AG04449 (cell line): ENCODE results near the gene FBXW11.

Experiments used
- CTCF ChIA-PET: fragments of 350-600 bp; formaldehyde crosslinking; extraction: SDS; loops from one replicate; lab custom pipeline; 2021; ENCODE audit warnings: antibody characterized with exemption; lab: Yijun Ruan, JAX
- POLR2A ChIA-PET: fragments of 400-600, 350-600 bp; formaldehyde crosslinking; extraction: SDS; loops from one replicate; lab custom pipeline; 2020; ENCODE audit warnings: antibody characterized with exemption, inconsistent platforms; lab: Yijun Ruan, JAX
- DNase-seq: peaks from one replicate; pipeline ENCODE4 v3.0.0-alpha.2; 2010; ENCODE audit warnings: low read depth, low spot score
- H3K4me3 ChIP-seq: 2 replicates; pipeline ENCODE4 v1.5.1; 2011; ENCODE audit warnings: low read depth, mild to moderate bottlenecking, control low read depth, low read length
- TF ChIP-seq, protein P1 (sequence below): IDR thresholded peaks from one replicate; pipeline ENCODE4 v1.5.1; 2011; ENCODE audit warnings: mild to moderate bottlenecking, moderate library complexity, low read length, control low read depth, inconsistent platforms; ENCODE audit not compliant: insufficient read depth; ENCODE audit errors: missing control alignments

FBXW11 gene

DNA sequence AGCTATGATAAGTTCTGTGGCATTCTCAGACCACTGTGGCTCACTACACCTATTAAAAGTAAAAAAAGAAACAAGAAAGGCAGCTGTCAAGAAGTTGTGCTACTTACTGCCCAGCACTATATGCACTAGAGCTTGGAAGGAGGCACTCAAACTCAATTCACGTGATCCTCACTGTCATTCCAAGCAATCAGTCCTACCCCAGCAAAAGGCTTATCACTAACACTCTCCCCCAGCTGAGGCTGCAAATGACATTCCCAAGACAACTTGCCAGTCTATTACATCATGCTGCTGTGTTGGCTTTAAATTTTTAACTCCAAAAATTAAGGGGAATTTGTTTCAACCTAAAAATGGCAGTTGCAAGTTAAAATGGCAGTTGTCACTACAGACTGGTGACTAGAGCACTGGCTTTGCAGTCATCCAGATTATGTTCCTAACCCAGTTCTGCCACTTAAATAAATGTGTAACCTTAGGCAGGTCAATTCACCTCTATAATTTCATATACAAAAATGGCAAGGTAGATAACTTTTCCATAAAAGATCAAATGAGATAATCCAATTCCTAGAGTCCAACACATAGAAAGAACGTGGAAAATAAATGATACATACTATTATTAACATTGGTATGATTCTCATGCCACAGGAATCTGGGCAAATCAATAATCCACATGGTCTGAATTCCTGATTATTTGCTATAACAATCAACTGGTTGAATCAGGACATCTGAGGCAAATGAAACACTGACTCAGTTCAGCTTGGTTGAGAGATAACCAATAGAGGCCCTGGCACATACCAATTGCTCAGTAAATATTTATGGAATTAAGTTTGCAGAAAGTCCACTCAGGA, 52.4 kb downstream of the FBXW11 start:
- DNase-seq, result peak; percentile 38
- POLR2A ChIA-PET, result no interaction called here
- CTCF ChIA-PET, result interaction anchor here (0.9 to 1.6 kb wide), 4 partner anchors 9 to 329 kb away, joined by 3 to 4 read pairs (median 4); no protein-coding TSS in a partner anchor
- H3K4me3 ChIP-seq, result no peak overlapping the region
- TF ChIP-seq, protein P1, sequence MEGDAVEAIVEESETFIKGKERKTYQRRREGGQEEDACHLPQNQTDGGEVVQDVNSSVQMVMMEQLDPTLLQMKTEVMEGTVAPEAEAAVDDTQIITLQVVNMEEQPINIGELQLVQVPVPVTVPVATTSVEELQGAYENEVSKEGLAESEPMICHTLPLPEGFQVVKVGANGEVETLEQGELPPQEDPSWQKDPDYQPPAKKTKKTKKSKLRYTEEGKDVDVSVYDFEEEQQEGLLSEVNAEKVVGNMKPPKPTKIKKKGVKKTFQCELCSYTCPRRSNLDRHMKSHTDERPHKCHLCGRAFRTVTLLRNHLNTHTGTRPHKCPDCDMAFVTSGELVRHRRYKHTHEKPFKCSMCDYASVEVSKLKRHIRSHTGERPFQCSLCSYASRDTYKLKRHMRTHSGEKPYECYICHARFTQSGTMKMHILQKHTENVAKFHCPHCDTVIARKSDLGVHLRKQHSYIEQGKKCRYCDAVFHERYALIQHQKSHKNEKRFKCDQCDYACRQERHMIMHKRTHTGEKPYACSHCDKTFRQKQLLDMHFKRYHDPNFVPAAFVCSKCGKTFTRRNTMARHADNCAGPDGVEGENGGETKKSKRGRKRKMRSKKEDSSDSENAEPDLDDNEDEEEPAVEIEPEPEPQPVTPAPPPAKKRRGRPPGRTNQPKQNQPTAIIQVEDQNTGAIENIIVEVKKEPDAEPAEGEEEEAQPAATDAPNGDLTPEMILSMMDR, result no peak

DNA sequence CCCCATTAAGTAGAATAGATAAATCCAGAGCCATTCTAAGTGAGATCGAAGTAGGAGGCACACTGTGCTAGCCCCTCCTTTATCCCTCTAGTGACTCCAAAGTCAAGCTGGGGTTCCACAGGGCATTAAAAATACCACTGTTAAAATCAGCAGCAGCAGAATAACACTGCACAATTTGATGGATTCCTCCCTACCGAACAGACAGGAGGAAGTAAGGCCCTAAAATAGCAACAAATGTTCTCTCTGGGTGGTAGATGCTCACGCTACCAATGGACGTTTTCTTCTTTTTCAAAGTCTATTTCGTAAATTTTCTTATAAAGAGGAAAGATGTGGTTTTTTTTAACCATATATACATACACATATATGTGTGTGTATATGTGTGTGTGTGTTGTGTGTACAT, 54.4 kb downstream of the FBXW11 start:
- no peak overlapping the region for H3K4me3 ChIP-seq
- ChIA-PET POLR2A (interaction anchor here (1.4 kb wide), 1 partner anchor 55 kb away, joined by 4 read pairs; the partner anchor contains the start of gene FBXW11), CTCF (interaction anchor here (0.9 to 1.8 kb wide), 3 partner anchors 23 to 40 kb away, joined by 3 to 6 read pairs (median 4); no protein-coding TSS in a partner anchor)
- TF ChIP-seq, protein P1, result no peak
- DNase-seq, result no peak

DNA sequence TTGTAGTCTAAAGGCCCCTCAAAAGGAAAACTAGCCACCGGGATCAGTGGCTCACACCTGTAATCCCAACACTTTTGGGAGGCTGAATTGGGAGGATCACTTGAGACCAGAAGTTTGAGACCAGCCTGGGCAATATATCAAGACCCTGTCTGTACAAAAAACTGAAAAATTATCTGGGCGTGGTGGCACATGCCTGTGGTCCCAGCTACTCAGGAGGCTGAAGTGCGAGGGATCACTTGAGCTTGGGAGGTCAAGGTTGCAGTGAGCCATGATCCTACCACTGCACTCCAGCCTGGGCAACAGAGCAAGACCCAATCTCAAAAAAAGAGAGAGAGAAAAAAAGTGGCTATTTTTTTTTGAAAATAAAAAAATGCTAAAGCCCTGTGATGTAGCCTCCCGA, 55.2 kb downstream of the FBXW11 start:
- no peak overlapping the region for H3K4me3 ChIP-seq
- TF ChIP-seq, protein P1, result no peak
- ChIA-PET CTCF (interaction anchor here (0.9 to 1.8 kb wide), 2 partner anchors 22 to 39 kb away, joined by 3 to 6 read pairs; no protein-coding TSS in a partner anchor), POLR2A (interaction anchor here (1.4 kb wide), 1 partner anchor 55 kb away, joined by 4 read pairs; the partner anchor contains the start of gene FBXW11)
- DNase-seq, result no peak

DNA sequence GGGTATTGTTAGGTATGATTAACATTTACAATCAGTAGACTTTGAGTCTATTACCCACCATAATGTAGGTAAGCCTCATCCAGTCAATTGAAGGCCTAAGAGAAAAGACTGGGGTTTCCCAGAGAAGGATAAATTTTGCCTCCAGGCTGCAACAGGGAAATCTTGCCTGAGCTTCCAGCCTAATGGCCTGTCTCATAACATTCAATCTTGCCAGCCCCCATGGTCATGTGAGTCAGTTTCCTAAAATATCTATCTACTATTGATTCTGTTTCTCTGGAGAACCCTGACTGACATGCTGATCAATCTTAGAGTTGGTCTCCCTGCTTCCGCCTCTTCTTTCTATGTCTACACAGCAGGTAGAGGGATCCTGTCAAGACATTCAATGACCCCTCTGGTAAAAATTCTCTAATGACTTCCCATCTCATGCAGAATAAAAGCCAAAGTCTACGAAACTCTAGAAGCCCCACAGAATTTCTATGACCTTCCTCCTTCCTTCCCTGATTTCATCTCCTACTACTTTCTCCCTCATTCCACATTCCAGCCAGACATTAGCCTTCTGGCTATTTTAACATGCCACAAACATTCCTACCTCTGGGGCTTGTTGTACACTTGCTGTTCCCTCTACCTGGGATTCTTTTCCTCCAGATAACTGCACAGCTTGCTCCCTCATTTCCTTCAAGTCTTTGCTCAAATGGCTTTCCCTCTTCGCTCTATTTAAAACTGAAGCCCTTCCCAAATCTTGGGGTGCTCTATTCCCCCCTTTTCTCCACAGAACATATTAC, 60.2 kb downstream of the FBXW11 start:
- no peak overlapping the region for H3K4me3 ChIP-seq
- no peak for DNase-seq
- TF ChIP-seq, protein P1, result no peak
- ChIA-PET CTCF (interaction anchor here (0.5 to 1.7 kb wide), 3 partner anchors 12 to 534 kb away, joined by 3 to 6 read pairs (median 4); no protein-coding TSS in a partner anchor), POLR2A (no interaction called here)

DNA sequence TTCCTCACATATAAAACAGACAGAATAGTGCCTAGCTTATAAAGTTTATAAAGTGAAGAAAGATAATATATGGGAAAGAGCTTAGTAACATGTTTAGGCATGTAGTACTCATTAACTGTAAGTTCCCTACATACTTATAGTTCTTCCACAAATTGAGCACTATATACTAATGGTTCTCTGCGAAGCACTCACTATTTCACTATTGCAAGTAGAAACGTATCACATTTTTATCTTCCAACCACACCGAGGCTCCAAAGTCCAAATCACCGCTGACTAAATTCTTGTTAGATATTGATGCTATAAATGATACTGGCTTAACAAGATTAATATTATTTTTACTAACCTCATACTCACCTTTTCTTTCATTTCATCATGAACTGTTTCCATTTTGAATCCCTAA, 61.0 kb downstream of the FBXW11 start:
- TF ChIP-seq, protein P1, result no peak
- ChIA-PET POLR2A (no interaction called here), CTCF (interaction anchor here (1.1 to 2.6 kb wide), 6 partner anchors 8 to 60 kb away, joined by 3 to 12 read pairs (median 4); no protein-coding TSS in a partner anchor)
- no peak for DNase-seq
- H3K4me3 ChIP-seq, result no peak overlapping the region
